NCI-H2081 (cell line): ENCODE data around the gene SKI.
"Not testable (repeated sequence)": the region's sequence is repeated elsewhere in the genome, so short reads cannot be mapped to it uniquely, and the experiment has no call there.

ENCODE experiments used
- DNase-seq, 2 experiments: peaks; one replicate each; lab custom pipeline; 2025; lab: John Stamatoyannopoulos, UW

Gene SKI

GRCh38 chr1:2247045-2247394 lies 18.9 kb downstream of the SKI start:
- not testable (repeated sequence) for DNase-seq

GRCh38 chr1:2247760-2248126 lies 19.6 kb downstream of the SKI start:
- DNase-seq, result no peak

- DNase-seq, result no peak
These were observed 20.2 kb downstream of the SKI start for GRCh38 chr1:2248127-2248826.

- no peak for DNase-seq
These were observed 20.9 kb downstream of the SKI start for GRCh38 chr1:2248854-2249558.

DNA sequence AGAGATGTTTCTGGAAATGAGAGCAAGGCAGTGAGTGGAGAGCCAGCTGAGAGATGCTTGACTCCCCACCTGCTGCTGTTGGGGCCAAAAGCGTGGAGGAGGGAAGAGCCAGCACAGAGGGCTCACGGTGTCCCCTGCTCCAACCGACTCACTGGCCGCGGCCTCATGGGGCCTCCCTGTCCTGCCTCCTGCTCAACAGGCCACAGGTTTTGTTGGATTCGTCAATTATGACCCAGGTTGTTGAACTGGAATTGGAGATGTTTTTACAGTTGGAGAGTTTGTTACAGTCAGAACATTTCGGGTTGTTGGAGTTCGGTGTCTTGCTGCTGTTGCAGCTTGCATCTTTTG lies 21.4 kb downstream of the SKI start:
- DNase-seq, result no peak

DNA sequence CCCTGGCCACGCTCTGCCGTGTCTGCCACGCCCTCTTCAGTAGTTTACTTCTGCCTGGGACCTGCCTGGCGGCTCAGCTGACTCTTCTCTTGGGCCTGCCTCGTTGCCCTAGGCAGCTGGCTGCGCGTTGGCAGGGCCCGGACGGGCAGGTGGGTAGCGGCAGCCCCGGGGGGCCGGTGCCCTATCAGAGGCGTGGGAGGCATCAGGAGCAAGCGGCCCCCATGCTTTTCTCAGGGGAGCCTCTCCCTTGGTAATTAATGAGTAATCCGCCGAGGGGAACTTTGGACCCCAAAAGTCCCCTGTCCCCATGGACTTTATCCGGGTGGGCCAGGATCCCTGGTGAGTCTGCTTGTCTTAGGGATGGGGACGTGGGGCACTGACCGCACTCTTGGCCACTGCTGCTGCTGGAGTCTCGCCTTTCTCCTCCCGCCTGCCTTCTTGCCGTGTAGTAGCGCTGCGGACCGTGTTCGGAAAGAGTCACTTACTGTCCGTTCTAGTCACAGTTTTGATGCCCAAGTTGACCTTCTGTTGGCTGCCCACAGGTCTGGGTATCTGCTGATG lies 22.7 kb downstream of the SKI start:
- no peak for DNase-seq

GRCh38 chr1:2251363-2251762 lies 23.2 kb downstream of the SKI start:
- no peak for DNase-seq

- no peak for DNase-seq
These were observed 23.7 kb downstream of the SKI start for GRCh38 chr1:2251786-2252185.

- no peak for DNase-seq
These were observed 24.3 kb downstream of the SKI start for GRCh38 chr1:2252423-2252822.

GRCh38 chr1:2253036-2253796 lies 25.1 kb downstream of the SKI start:
- no peak for DNase-seq

- DNase-seq, result no peak
These were observed 25.8 kb downstream of the SKI start for GRCh38 chr1:2253797-2254480.

DNA sequence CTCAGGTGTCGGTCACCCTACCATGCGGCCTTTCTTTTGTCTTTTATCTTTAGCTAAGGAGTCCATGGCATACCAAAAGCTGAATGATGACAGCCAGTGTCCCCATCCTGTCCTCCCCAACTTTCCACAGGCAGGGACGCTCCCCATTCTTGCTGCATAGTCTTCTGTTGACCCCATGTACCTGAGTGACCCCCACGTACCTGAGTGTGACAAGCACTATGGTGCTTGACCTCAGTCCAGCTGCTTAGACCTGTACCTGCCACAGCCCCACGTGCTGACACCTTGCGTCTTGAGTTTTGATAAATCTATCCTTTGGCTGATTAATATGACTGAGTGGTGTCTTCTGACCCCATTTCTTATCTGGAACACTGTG lies 26.9 kb downstream of the SKI start:
- no peak for DNase-seq

DNA sequence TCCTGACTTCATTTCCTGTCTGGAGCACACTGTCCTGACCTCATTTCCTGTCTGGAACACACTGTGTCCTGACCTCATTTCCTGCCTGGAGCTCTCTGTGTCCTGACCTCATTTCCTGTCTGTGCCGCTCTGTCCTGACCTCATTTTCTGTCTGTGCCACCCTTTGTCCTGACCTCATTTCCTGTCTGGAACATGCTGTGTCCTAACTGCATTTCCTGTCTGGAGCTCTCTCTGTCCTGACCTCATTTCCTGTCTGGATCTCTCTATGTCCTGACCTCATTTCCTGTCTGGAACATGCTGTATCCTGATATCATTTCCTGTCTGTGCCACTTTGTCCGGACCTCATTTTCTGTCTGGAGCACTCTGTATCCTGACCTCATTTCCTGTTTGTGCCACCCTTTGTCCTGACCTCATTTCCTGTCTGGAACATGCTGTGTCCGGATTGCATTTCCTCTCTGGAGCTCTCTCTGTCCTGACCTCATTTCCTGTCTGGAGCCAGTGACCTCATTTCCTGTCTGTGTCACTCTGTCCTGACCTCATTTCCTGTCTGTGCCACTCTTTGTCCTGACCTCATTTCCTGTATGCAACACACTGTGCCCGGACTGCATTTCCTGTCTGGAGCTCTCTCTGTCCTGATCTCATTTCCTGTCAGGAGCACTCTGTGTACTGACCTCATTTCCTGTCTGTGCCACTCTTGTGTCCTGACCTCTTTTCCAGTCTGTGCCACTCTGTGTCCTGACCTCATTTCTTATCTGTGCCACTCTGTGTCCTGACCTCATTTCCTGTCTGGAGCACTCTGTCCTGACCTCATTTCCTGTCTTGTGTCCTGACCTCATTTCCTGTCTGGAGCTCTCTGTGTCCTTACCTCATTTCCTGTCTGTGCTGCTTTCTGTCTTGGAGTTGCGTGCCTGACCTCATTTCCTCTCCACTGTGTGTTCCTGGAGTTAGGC lies 27.6 kb downstream of the SKI start:
- DNase-seq, result peak; percentile 22 to 60

GRCh38 chr1:2256435-2257244 lies 28.5 kb downstream of the SKI start:
- DNase-seq, result no peak

DNA sequence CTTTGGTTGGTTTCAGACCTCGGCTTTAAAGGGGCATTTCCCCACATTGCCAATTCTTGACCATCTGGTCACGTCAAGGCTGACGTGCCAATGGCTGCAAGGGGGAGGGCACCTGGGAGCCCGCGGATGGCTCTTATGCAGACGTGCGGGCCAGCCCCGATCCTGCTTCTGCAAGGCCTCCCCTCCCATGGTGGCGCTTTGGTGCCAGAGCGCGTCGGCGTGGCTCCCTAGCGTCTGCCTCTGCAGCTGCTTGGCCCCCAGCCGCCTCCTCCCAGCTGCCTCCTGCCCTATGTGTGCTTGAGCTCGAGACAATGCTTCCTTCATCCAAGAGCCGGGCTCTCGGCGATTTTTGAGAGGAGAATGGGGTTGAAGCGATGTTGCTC lies 29.1 kb downstream of the SKI start:
- DNase-seq, result no peak

- DNase-seq, result no peak
These were observed 30.1 kb downstream of the SKI start for GRCh38 chr1:2258122-2258681.

GRCh38 chr1:2258996-2259395 lies 30.9 kb downstream of the SKI start:
- DNase-seq, result no peak

GRCh38 chr1:2259668-2260402 lies 31.7 kb downstream of the SKI start:
- no peak for DNase-seq

DNA sequence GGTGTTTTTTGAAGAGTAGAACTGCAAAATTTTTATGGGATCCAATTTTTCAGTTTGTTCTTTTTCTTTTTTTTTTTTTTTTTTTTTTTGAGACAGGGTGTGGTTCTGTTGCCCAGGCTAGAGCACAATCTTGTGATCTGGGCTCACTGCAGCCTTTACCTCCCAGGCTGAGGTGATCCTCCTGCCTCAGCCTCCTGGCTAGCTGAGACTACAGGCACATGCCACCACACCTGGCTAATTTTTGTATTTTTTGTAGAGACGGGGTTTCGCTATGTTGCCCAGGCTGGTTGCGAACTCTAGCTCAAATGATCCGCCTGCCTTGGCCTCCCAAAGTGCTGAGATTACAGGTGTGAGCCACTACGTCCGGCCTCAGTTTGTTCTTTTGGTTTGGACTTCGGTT lies 32.4 kb downstream of the SKI start:
- not testable (repeated sequence) for DNase-seq
